ENCODE results near the gene ANK3.

ANK3 gene

GRCh38 chr10:60367431-60367830, 22.2 kb downstream of the ANK3 start:
- no peak overlapping the region for H3K4me3 ChIP-seq (ENCODE audit: low read depth, low read length)
- DNase-seq (ENCODE audit: low read depth), result no peak
- TF ChIP-seq CTCF (IDR thresholded peaks at IDR 0.05; ENCODE audit: insufficient read depth, low read depth, low read length, missing control alignments), result no peak

- no peak for DNase-seq (ENCODE audit: low read depth)
- no peak overlapping the region for H3K4me3 ChIP-seq (ENCODE audit: low read depth, low read length)
- no peak for TF ChIP-seq CTCF (IDR thresholded peaks at IDR 0.05; ENCODE audit: insufficient read depth, low read depth, low read length, missing control alignments)
Observed at GRCh38 chr10:60367024-60367423, 22.7 kb downstream of the ANK3 start.

- TF ChIP-seq CTCF (IDR thresholded peaks at IDR 0.05; ENCODE audit: insufficient read depth, low read depth, low read length, missing control alignments), result no peak
- DNase-seq (ENCODE audit: low read depth), result no peak
- no peak overlapping the region for H3K4me3 ChIP-seq (ENCODE audit: low read depth, low read length)
Observed at GRCh38 chr10:60363187-60363586, 26.5 kb downstream of the ANK3 start.

GRCh38 chr10:60362461-60362860, 27.2 kb downstream of the ANK3 start:
- H3K4me3 ChIP-seq (ENCODE audit: low read depth, low read length), result no peak overlapping the region
- TF ChIP-seq CTCF (IDR thresholded peaks at IDR 0.05; ENCODE audit: insufficient read depth, low read depth, low read length, missing control alignments), result no peak
- no peak for DNase-seq (ENCODE audit: low read depth)

GRCh38 chr10:60359066-60359465, 30.6 kb downstream of the ANK3 start:
- TF ChIP-seq CTCF (IDR thresholded peaks at IDR 0.05; ENCODE audit: insufficient read depth, low read depth, low read length, missing control alignments), result no peak
- H3K4me3 ChIP-seq (ENCODE audit: low read depth, low read length), result no peak overlapping the region
- no peak for DNase-seq (ENCODE audit: low read depth)

- DNase-seq (ENCODE audit: low read depth), result peak; percentile 73
- no peak for TF ChIP-seq CTCF (IDR thresholded peaks at IDR 0.05; ENCODE audit: insufficient read depth, low read depth, low read length, missing control alignments)
- H3K4me3 ChIP-seq (ENCODE audit: low read depth, low read length), result no peak overlapping the region
Observed at GRCh38 chr10:60358282-60358681, 31.4 kb downstream of the ANK3 start.

- H3K4me3 ChIP-seq (ENCODE audit: low read depth, low read length), result no peak overlapping the region
- TF ChIP-seq CTCF (IDR thresholded peaks at IDR 0.05; ENCODE audit: insufficient read depth, low read depth, low read length, missing control alignments), result no peak
- peak; percentile 60 for DNase-seq (ENCODE audit: low read depth)
Observed at GRCh38 chr10:60353519-60354258, 36.0 kb downstream of the ANK3 start.
